Mesodermal cell (in vitro differentiated cells): ENCODE data around the gene ACVR1. TPM values are rescaled to one million over a fixed set of nuclear protein-coding genes. Genes with fewer than 3 reads are reported as not detected.

Source experiments
- H3K27ac ChIP-seq: 2 replicates; pipeline ENCODE4 v1.7.0; 2013; ENCODE audit warnings: mild to moderate bottlenecking, low read depth, low read length, moderate library complexity; ENCODE audit not compliant: severe bottlenecking
- H3K36me3 ChIP-seq: 2 replicates; pipeline ENCODE4 v1.7.1; 2013; ENCODE audit warnings: mild to moderate bottlenecking, low read length, moderate library complexity; ENCODE audit not compliant: control insufficient read depth, insufficient read depth
- H3K4me1 ChIP-seq: one replicate; pipeline ENCODE4 v1.7.1; 2013; ENCODE audit warnings: mild to moderate bottlenecking, low read length; ENCODE audit not compliant: insufficient read depth, control insufficient read depth, poor library complexity, severe bottlenecking
- H3K4me3 ChIP-seq: 2 replicates; pipeline ENCODE4 v1.7.0; 2013; ENCODE audit warnings: low read length, control low read depth, mild to moderate bottlenecking; ENCODE audit not compliant: insufficient read depth, poor library complexity, severe bottlenecking; ENCODE audit errors: extremely low read depth
- H3K9me3 ChIP-seq: 2 replicates; pipeline ENCODE4 v1.7.1; 2013; ENCODE audit warnings: mild to moderate bottlenecking, low read length, moderate library complexity; ENCODE audit not compliant: control insufficient read depth
- WGBS, 2 experiments: methylation state at CpG; one replicate each; pipeline ENCODE4 v1.1.5; 2013; ENCODE audit warnings: missing lambda C conversion rate in 2 of 2; ENCODE audit not compliant: insufficient coverage in 2 of 2; 5-methylcytosine and 5-hydroxymethylcytosine counted together
- polyA plus RNA-seq, 2 experiments: library from polyadenylated mRNA; stranded (reverse); fragments of 50-300 nt; gene quantifications; one replicate each; pipeline ENCODE4 v1.2.3, GENCODE V29; 2013

The ACVR1 gene
- 34.3 TPM for polyA plus RNA-seq (2013, experiment 1 of 2)
- 35.2 TPM for polyA plus RNA-seq (2013, experiment 2 of 2)

DNA sequence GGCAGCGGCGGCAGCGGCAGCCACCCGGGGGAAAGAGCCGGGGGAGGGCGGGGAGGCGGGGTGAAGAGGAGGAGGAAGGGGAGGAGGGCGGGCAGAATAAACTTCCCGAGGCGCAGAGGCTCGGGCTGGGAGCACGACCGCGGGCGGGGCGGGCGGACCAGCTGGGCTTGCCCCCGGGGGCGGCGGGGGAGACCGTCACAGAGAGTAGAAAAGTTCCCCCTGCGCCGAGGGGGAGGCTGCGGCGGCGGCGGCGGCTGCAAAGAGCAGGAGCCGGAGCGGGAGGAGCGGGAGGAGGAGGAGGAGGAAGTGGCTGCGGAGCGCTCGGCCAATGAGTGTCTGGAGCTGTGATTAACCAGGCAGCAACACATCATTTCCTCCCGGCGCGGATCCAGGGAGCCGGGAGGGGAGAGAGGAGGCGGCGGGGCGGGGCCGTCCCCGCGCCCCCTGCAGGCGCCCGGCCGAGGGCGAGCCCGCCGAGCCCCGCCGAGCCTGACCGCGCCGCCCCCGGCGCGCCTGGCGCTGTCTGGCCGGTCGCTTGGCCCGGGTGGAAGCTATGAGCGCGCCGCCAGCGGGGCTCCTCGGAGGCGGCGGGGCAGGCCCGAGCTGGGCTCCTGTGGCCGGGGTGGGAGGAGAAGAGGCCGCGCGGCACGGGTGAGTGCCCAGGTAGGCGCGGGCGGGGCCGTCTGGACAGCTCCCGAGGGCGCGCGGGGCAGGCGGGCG lies at the start of gene ACVR1:
ACVR1 (minus strand) TSS at position 265 of the 720 bp plus-strand sequence. CDS start 76,837 bp downstream, outside the sequence.
- H3K27ac ChIP-seq, result peak within 1 kb of the TSS; percentile 91
- 0 to 1% methylated on average over 46 to 63 of the region's 85 CpGs for WGBS, 2 experiments
- peak within 1 kb of the TSS; percentile 68 for H3K4me3 ChIP-seq
- H3K4me1 ChIP-seq, result peaks cover 8% of the 10 kb centered on the region
- H3K36me3 ChIP-seq, result no peaks in the 10 kb centered on the region
- no peaks in the 10 kb centered on the region for H3K9me3 ChIP-seq

DNA sequence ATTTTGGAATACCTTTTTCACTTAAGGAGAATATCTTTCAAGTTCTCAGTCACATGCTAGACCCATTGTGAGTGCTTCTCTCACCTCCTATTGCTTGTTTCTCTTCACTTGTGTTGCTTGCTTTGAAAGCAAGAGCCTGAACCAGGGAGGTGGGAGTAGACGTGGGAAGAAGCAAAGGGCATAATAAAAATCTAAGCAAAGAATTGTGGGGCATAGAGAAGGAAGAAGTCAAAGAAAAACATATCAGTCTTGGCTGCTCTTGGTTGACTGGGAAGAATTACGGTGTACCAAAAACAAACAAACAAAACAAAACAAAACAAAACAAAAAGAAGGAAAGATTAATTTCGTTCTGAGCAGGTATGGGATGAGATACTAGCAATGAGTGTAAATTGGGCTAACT lies 48.9 kb upstream of the ACVR1 start:
- Histone ChIP-seq H3K4me1 (peaks cover 4% of the 10 kb centered on the region), H3K9me3 (no peaks in the 10 kb centered on the region), H3K4me3 (no peak overlapping the region), H3K27ac (no peak overlapping the region), H3K36me3 (no peaks in the 10 kb centered on the region)
- 83% methylated on average over 1 of the region's 3 CpGs; no CpG with 5 or more reads in 1 of the 2 experiments for WGBS, 2 experiments

DNA sequence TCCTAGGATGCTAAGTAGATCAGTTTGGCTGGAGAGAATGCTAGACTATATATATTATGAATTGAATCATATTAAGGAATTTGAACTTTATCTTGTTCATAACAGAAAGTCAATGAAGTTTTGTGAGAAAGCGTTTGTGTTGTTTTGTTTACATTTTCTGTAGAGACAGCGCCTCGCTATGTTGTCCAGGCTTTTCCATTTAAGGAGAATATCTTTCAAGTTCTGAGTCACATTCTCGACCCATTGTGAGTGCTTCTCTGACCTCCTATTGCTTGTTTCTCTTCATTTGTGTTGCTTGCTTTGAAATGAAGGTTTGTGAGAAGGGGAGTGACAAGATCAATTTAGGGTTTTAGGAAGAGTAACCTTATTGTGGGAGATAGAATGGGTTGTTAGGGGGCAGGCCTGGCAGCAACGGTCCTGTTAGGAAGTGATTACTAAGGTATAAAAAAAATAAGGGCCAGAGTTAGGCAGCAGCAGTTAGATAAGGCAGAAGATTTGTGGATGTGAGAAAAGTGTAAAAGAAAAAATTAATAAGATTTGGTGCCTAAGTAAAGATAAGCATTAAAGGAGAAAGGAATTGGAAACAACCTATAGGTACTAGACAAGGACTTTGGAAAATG lies 47.6 kb upstream of the ACVR1 start:
- Histone ChIP-seq H3K9me3 (no peaks in the 10 kb centered on the region), H3K4me1 (peaks cover 4% of the 10 kb centered on the region), H3K27ac (no peak overlapping the region), H3K36me3 (no peaks in the 10 kb centered on the region), H3K4me3 (no peak overlapping the region)
- 38 to 81% methylated on average over 2 to 3 of the region's 5 CpGs for WGBS, 2 experiments

DNA sequence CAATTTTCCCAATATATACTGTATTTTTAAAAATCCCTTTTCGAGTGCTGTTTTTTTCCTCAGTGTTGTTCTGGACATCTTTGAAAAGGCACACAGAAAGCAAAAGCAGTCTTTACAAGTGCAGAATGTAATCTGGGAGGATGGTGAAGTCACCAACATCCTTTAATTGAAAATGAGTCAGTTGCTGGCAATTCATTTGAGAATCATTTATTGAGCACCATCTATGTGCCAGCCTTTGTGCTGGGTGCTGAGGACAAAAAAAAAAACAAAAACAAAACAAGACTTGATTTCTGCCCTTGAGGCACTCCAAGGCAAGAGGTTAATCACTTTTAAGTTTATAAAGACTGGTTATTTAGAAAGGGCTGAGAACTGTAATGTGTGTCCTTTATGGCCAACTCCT lies 46.7 kb upstream of the ACVR1 start:
- Histone ChIP-seq H3K4me1 (peaks cover 4% of the 10 kb centered on the region), H3K9me3 (peaks cover 2% of the 10 kb centered on the region), H3K36me3 (no peaks in the 10 kb centered on the region), H3K4me3 (no peak overlapping the region), H3K27ac (no peak overlapping the region)
- no CpG with 5 or more reads among the region's 1 CpG for WGBS, 2 experiments

DNA sequence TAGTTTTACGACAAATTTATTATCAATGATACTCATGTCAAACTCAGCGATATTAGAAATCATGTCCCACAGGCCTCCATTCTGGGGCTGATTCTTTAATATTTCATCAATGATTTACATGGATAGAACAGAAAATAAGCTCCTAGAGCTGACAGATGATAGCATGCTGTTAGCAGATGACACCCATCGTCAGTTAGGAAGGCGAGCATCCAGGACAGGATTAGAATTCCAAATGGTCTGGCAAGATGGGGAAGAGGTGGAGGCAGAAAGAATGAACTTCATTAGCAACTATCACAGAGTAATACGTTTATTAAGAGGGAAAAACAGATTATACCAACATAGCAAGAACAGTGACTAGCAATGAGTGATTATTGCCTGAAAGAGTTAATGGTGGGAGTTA lies 46.2 kb upstream of the ACVR1 start:
- Histone ChIP-seq H3K36me3 (no peaks in the 10 kb centered on the region), H3K4me1 (peaks cover 4% of the 10 kb centered on the region), H3K9me3 (peaks cover 7% of the 10 kb centered on the region), H3K27ac (no peak overlapping the region), H3K4me3 (no peak overlapping the region)
- WGBS, 2 experiments, result 93 to 100% methylated on average over 2 of the region's 5 CpGs

DNA sequence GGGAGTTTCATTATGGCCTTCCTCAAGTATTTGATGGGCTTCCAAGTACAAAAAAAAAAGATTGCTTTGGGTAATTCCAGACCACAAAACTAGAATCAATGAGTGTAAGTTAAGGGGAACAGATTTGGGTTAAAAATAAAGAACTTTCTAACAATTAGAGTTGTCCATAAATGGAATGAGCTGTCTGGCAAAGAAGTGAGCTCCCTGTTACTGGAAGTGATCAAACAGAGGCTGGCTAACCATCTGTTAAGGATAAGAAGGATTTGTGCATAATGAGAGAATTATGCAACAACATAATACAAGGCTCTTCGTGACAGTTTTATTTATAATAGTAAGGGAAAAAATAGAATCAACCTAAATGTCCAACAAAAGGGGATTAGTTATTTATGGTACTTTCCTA lies 44.6 kb upstream of the ACVR1 start:
- Histone ChIP-seq H3K36me3 (no peaks in the 10 kb centered on the region), H3K4me3 (no peak overlapping the region), H3K27ac (no peak overlapping the region), H3K4me1 (peaks cover 4% of the 10 kb centered on the region), H3K9me3 (peaks cover 7% of the 10 kb centered on the region)
- no CpG with 5 or more reads among the region's 1 CpG for WGBS, 2 experiments

DNA sequence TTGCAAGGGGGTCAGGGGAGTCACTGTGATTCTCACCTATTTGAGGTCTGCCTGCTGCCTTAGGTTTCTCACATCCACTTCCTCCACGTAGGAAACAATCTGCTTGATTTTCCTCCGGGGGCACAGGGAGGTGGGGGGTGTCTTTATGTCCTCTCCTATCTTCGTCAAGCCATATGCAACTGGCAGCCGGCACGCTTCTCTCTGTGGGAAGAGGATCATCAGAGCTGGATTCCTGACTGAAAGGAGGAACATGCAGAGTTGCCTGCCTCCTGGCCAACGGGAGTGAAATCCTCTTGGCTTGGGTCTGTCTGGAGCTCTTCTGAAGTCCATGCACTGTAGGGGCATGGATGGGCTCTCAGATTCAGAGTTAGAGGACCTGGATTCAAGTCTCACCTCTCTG lies 43.1 kb upstream of the ACVR1 start:
- H3K36me3 ChIP-seq, result no peaks in the 10 kb centered on the region
- no peak overlapping the region for H3K4me3 ChIP-seq
- no peak overlapping the region for H3K27ac ChIP-seq
- peaks cover 7% of the 10 kb centered on the region for H3K9me3 ChIP-seq
- peaks cover 4% of the 10 kb centered on the region for H3K4me1 ChIP-seq
- 79 to 85% methylated on average over 4 to 5 of the region's 6 CpGs for WGBS, 2 experiments

DNA sequence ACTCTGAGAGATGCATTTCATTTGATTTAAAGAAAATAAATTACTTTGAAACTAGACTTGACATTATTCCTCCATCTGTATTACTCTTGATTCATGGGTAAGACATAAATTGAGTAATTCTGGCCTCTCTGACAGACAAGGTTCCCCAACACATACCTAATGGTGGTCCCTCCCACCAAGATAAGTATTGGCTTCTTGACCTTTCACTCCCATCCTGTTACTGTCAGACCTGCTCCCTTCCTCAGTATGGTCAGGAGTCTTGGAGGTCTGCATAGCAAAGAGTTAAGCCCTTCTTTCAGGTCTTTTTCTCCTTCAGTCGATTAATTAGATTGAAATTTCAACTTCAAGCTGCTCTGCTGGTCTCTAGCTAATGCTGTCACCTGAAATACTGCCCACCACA lies 42.2 kb upstream of the ACVR1 start:
- H3K36me3 ChIP-seq, result no peaks in the 10 kb centered on the region
- H3K4me1 ChIP-seq, result peaks cover 3% of the 10 kb centered on the region
- H3K4me3 ChIP-seq, result no peak overlapping the region
- 67 to 91% methylated on average over 1 of the region's 1 CpG for WGBS, 2 experiments
- peaks cover 7% of the 10 kb centered on the region for H3K9me3 ChIP-seq
- no peak overlapping the region for H3K27ac ChIP-seq

DNA sequence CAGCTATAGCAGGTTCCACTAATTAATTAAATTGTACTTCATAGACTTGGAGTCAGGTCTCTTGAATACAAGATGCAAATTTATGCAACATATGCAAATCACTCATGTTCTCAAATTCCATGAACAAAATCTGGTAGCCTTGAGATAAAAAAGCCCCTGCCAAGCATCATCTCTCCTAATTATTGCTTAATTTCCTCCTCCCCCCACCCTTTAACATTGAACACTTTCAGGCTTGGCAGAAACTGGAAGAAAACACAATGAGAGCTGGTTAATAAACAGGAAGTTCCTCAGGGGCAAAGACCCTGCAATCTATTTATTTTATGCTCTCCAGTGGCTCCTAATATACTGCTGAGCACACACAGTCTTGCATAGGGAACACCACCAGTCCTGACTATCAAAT lies 35.6 kb upstream of the ACVR1 start:
- Histone ChIP-seq H3K4me3 (no peak overlapping the region), H3K36me3 (no peaks in the 10 kb centered on the region), H3K9me3 (no peaks in the 10 kb centered on the region), H3K4me1 (peaks cover 4% of the 10 kb centered on the region), H3K27ac (no peak overlapping the region)

DNA sequence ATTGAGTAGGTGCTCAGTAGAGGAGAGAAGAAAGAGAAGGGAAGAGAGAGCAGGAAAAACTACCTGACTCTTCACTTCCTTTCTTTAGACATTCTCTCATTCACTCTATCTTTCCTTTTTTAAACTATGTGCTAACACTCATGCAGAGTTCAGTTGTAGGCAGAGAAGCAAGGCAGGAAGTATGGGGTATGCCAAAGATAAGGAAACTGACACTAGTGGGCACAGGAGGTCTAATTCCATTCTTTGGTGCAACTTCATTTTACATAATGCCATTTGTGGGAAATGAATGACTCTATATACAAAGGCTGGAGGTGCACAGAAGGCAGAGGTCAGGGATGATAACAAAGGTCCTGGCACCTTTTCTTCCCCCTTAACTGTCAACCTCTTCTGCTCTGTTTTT lies 35.1 kb upstream of the ACVR1 start:
- no peaks in the 10 kb centered on the region for H3K36me3 ChIP-seq
- H3K27ac ChIP-seq, result no peak overlapping the region
- peaks cover 4% of the 10 kb centered on the region for H3K4me1 ChIP-seq
- no peaks in the 10 kb centered on the region for H3K9me3 ChIP-seq
- H3K4me3 ChIP-seq, result no peak overlapping the region

DNA sequence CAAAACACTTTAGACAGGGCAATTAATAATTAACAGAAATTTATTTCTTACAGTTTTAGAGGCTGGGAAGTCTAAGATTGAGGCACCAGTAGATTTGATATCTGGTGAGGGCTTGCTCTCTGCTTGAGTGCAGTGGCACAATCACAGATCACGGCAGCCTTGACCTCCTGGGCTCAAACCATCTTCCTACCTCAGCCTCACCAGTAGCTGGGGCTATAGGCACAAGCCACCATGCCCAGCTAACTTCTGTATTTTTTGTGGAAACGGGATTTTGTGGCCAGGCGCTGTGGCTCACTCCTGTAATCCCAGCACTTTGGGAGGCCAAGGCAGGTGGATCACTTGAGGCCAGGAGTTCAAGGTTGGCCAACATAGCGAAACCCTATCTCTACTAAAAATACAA lies 29.0 kb upstream of the ACVR1 start:
- Histone ChIP-seq H3K4me3 (no peak overlapping the region), H3K27ac (no peak overlapping the region), H3K4me1 (no peaks in the 10 kb centered on the region), H3K9me3 (no peaks in the 10 kb centered on the region), H3K36me3 (no peaks in the 10 kb centered on the region)
- 76 to 94% methylated on average over 2 to 3 of the region's 4 CpGs for WGBS, 2 experiments
